Kidney epithelial cell (primary cell): Measurements from ENCODE around the gene ALOX5AP. TPM values are rescaled to one million over a fixed set of nuclear protein-coding genes. Genes with fewer than 3 reads are reported as not detected.

ENCODE experiments used
- DNase-seq: peaks from one replicate; pipeline ENCODE4 v3.0.0-alpha.2; 2010; ENCODE audit warnings: low read depth
- H3K27me3 ChIP-seq: 2 replicates; pipeline ENCODE4 v1.6.0; 2011; ENCODE audit warnings: low read length; ENCODE audit not compliant: control insufficient read depth, insufficient read depth
- H3K36me3 ChIP-seq: 2 replicates; pipeline ENCODE4 v1.5.1; 2011; ENCODE audit warnings: low read length; ENCODE audit not compliant: control insufficient read depth, insufficient read depth
- H3K4me3 ChIP-seq: 2 replicates; pipeline ENCODE4 v1.5.1; 2011; ENCODE audit warnings: low read depth, mild to moderate bottlenecking, control low read depth, low read length
- total RNA-seq: library from RNA; depleted of rRNA; stranded (reverse); fragments of >200 nt; gene quantifications from 2 replicates; pipeline ENCODE4 v1.2.3, GENCODE V29; 2015
- TF ChIP-seq, protein P1 (sequence below): IDR thresholded peaks from 2 replicates; pipeline ENCODE4 v1.5.1; 2011; ENCODE audit warnings: mild to moderate bottlenecking, moderate library complexity, low read length, control low read depth, inconsistent platforms; ENCODE audit not compliant: insufficient read depth, poor library complexity, severe bottlenecking

ALOX5AP gene
- total RNA-seq, 1 donor from 2014 or later: 96.0 TPM

DNA sequence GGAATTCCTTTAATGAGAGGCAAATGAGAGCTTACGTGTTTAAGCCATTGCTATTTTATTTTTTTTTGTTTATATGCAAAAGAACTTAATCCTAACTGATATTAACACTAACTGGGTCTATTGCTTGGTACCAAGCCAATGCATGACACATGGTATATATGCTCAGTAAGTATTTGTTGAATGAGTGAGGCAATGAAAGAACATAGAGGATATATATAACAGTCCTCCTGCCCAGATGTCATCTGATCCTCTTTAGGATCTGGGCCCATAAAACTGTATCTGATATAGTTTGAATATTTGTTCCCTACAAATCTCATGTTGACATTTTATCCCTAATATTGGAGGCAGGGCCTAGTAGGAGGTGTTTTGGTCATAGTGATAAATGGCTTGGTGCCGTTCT lies 13.0 kb upstream of the ALOX5AP start:
- DNase-seq: no peak
- Histone ChIP-seq H3K36me3 (no peaks in the 10 kb centered on the region), H3K4me3 (no peak overlapping the region), H3K27me3 (no peaks in the 10 kb centered on the region)
- TF ChIP-seq, protein P1, sequence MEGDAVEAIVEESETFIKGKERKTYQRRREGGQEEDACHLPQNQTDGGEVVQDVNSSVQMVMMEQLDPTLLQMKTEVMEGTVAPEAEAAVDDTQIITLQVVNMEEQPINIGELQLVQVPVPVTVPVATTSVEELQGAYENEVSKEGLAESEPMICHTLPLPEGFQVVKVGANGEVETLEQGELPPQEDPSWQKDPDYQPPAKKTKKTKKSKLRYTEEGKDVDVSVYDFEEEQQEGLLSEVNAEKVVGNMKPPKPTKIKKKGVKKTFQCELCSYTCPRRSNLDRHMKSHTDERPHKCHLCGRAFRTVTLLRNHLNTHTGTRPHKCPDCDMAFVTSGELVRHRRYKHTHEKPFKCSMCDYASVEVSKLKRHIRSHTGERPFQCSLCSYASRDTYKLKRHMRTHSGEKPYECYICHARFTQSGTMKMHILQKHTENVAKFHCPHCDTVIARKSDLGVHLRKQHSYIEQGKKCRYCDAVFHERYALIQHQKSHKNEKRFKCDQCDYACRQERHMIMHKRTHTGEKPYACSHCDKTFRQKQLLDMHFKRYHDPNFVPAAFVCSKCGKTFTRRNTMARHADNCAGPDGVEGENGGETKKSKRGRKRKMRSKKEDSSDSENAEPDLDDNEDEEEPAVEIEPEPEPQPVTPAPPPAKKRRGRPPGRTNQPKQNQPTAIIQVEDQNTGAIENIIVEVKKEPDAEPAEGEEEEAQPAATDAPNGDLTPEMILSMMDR: no peak

DNA sequence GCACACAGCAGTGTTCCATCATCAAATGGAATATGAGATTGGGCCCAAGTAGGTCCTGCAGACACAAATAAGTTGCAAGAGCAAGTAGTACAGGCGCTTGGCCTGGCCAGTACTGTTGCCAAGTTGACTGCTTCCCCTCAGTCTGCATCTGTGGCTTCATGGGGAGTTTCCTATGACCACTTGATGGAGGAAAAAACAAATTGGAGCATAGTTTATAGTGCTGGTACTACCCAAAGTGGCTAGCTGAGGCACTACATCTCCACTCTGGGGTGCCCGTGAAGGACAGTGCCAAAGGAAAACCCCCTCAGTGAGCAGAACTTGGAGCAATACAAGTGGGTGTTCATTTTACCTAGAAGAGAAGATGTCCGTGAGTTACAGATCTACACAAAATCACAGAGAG lies 10.6 kb upstream of the ALOX5AP start:
- TF ChIP-seq, protein P1: no peak
- Histone ChIP-seq H3K36me3 (no peaks in the 10 kb centered on the region), H3K4me3 (no peak overlapping the region), H3K27me3 (no peaks in the 10 kb centered on the region)
- DNase-seq: no peak

DNA sequence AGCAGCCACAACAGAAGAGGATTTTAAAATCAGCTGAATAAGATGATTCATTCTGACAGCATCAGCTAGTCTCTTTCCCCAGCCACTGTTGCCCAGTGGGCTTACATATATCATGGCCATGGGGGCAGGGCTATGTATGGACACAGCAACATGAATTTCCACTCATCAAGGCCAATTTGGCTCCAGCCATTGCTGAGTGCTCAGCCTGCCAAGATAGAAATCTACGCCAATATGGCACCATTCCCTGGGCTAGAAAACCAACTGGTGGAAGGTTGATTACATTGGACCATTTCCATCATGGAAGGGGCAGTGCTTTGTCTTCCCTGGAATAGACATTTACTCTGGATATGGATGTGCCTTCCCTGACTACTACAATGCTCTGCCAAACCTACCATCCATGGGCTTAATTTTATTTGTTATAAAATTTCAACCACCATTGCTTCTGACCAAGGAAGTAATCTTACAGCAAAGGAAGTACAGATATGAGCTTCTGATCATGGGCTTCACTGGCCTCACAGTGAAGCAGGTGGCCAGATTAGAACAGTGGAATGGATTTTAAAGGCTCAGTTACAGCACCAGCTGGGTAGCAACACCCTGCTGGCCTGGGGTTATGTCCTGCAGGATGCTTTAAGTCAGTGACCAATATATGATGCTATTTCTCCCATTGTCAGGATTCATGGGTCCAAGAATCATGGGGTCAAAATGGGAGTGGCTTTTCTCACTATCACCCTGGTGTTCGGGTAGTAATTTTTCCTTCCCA lies 9.8 kb upstream of the ALOX5AP start:
- TF ChIP-seq, protein P1: no peak
- H3K27me3 ChIP-seq: no peaks in the 10 kb centered on the region
- H3K36me3 ChIP-seq: no peaks in the 10 kb centered on the region
- H3K4me3 ChIP-seq: no peak overlapping the region
- no peak for DNase-seq

DNA sequence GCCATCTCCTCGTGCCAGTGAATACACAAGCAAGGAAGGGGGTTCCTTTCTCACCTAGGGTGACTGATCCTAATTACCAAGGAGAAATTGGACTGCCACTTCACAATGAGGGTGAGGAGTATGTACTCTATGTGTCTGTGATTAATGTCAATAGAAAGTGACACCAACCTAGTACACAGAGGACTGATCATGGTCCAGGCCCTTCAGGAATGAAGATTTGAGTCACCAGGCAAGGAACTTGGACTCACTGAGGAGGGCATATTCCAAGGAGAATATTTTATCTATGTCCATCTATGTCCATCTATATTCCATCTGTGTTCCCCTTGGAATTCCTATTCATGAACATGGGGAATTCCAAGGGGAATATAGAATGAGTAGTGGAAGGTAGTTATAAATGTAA lies 9.2 kb upstream of the ALOX5AP start:
- Histone ChIP-seq H3K4me3 (no peak overlapping the region), H3K27me3 (no peaks in the 10 kb centered on the region), H3K36me3 (no peaks in the 10 kb centered on the region)
- TF ChIP-seq, protein P1: no peak
- no peak for DNase-seq

DNA sequence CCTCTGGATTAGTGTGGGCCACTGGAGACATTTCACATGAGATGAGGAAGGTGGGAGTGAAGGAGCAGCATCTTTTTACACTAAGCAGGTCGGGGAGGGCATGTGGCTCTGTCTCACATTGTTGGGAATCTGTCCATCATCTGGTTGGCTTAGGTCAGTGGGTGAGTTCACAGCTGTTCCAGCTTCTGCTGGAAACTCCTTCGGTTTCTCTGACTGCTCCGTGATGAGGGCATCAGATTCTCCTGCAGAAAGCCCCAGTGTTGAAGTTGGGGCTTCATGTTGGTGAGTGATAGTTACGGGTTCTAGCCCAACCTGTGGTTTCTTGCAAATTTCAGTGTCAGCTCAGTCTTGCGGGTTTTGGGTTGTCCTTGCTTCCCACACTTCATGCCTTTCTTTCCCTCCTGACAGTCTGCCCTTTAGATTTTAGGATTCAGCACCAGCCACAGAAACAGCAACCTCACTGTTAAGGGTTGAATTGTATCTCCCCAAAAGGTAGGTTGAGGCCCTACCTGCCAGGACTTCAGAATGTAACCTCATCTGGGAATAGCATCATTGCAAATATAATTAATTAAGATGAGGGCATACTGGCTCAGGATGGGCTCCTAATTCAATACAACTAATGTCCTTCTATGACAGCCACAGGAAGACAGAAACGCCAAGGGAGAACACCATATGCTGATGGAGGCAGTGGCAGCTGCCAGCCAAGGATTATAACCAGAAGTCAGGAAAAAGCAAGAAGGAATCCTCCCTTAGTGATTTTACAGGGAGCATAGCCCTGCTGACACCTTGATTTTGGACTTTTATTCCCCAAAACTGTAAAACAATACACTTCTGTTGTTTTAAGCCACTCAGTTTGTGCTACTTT lies 7.6 kb upstream of the ALOX5AP start:
- TF ChIP-seq, protein P1: no peak
- DNase-seq: no peak
- H3K27me3 ChIP-seq: no peaks in the 10 kb centered on the region
- no peaks in the 10 kb centered on the region for H3K36me3 ChIP-seq
- H3K4me3 ChIP-seq: no peak overlapping the region
